ENCODE results near the gene HCFC2. TPM values are rescaled to one million over a fixed set of nuclear protein-coding genes. Genes with fewer than 3 reads are reported as not detected.
A peak's percentile ranks its signal among the peaks of the same experiment; 100 is the strongest.

The HCFC2 gene
- total RNA-seq, 1 experiment from 2014 or later = 8.5 TPM

GRCh38 chr12:104136577-104136976 is 72.2 kb downstream of the HCFC2 start:
- Histone ChIP-seq H3K4me1 (ENCODE audit: control insufficient read depth, insufficient read depth, low read length) (peaks cover 24% of the 10 kb centered on the region), H3K27me3 (ENCODE audit: control insufficient read depth, insufficient read depth, low read length) (no peaks in the 10 kb centered on the region), H3K9me3 (ENCODE audit: control insufficient read depth, insufficient read depth, low read depth, low read length) (no peaks in the 10 kb centered on the region), H3K4me3 (ENCODE audit: low read depth in 2 of 2, low read length in 2 of 2) (peak overlapping the region; percentile 66 to 82), H3K36me3 (ENCODE audit: control insufficient read depth, insufficient read depth, low read length) (peaks cover 7% of the 10 kb centered on the region; the same call in 1 of the 2 replicates), H3K27ac (ENCODE audit: low read length) (peak overlapping the region; percentile 89)
- intact Hi-C loops (cut with micrococcal nuclease; ENCODE audit: unreplicated experiment) (loop anchor here (10.0 kb wide), 1 partner anchor 168 kb away; the partner anchor contains the start of gene EID3), in situ Hi-C loops (cut with HindIII; ENCODE audit: low pct_unique_long_range_greater_than_20kb, low sequenced_read_pairs) (no loop called here)
- BruUV-seq (replicated peaks) = TSS peak; percentile 82
- no peak for ATAC-seq
- CTCF ChIA-PET = no interaction called here
- POLR2A ChIA-PET = no interaction called here
- DNase-seq (ENCODE audit: low read depth, low spot score) = no peak
- no peak for TF ChIP-seq POLR2AphosphoS5 (IDR thresholded peaks at IDR 0.05; ENCODE audit: low read depth, low read length)
- no peak for TF ChIP-seq CTCF (IDR thresholded peaks at IDR 0.05)
- no peak for TF ChIP-seq REST (IDR thresholded peaks at IDR 0.05; ENCODE audit: insufficient read depth in 1 of 2, low read depth in 2 of 2, low read length in 1 of 2)
- no peak for TF ChIP-seq TCF7L2 (IDR thresholded peaks at IDR 0.05; ENCODE audit: low read depth, low read length)
- TF ChIP-seq SIN3A (IDR thresholded peaks at IDR 0.05; ENCODE audit: borderline replicate concordance, insufficient read depth, low read depth, low read length) = no peak

- H3K9me3 ChIP-seq (ENCODE audit: control insufficient read depth, insufficient read depth, low read depth, low read length) = no peaks in the 10 kb centered on the region
- in situ Hi-C loops (cut with HindIII; ENCODE audit: low pct_unique_long_range_greater_than_20kb, low sequenced_read_pairs) = no loop called here
- peaks cover 24% of the 10 kb centered on the region for H3K4me1 ChIP-seq (ENCODE audit: control insufficient read depth, insufficient read depth, low read length)
- no TSS peak for BruUV-seq (replicated peaks)
- ChIA-PET POLR2A (no interaction called here), CTCF (no interaction called here)
- no peaks in the 10 kb centered on the region for H3K27me3 ChIP-seq (ENCODE audit: control insufficient read depth, insufficient read depth, low read length)
- peak overlapping the region; percentile 66 to 82 for H3K4me3 ChIP-seq (ENCODE audit: low read depth in 2 of 2, low read length in 2 of 2)
- TF ChIP-seq REST (IDR thresholded peaks at IDR 0.05; ENCODE audit: insufficient read depth in 1 of 2, low read depth in 2 of 2, low read length in 1 of 2) (no peak), CTCF (IDR thresholded peaks at IDR 0.05) (no peak), POLR2AphosphoS5 (IDR thresholded peaks at IDR 0.05; ENCODE audit: low read depth, low read length) (no peak; the same call in 1 of the 2 replicates), SIN3A (IDR thresholded peaks at IDR 0.05; ENCODE audit: borderline replicate concordance, insufficient read depth, low read depth, low read length) (no peak), TCF7L2 (IDR thresholded peaks at IDR 0.05; ENCODE audit: low read depth, low read length) (no peak)
- DNase-seq (ENCODE audit: low read depth, low spot score) (no peak), ATAC-seq (peak; percentile 14)
- H3K36me3 ChIP-seq (ENCODE audit: control insufficient read depth, insufficient read depth, low read length) = peaks cover 4% of the 10 kb centered on the region; the same call in 1 of the 2 replicates
- H3K27ac ChIP-seq (ENCODE audit: low read length) = peak overlapping the region; percentile 89
- intact Hi-C loops (cut with micrococcal nuclease; ENCODE audit: unreplicated experiment) = loop anchor here (10.0 kb wide), 1 partner anchor 168 kb away; the partner anchor contains the start of gene EID3
Observed at GRCh38 chr12:104137001-104137901, 72.9 kb downstream of the HCFC2 start.

All from Panc1 (cell line).